Limb (tissue), 2 donors: Measurements from ENCODE around the gene PARP9.

Experiments
- DNase-seq, 2 donors: peaks; one replicate each; pipeline ENCODE4 v3.0.0-alpha.2; 2016; ENCODE audit errors: extremely low spot score in 2 of 2

Gene PARP9

DNA sequence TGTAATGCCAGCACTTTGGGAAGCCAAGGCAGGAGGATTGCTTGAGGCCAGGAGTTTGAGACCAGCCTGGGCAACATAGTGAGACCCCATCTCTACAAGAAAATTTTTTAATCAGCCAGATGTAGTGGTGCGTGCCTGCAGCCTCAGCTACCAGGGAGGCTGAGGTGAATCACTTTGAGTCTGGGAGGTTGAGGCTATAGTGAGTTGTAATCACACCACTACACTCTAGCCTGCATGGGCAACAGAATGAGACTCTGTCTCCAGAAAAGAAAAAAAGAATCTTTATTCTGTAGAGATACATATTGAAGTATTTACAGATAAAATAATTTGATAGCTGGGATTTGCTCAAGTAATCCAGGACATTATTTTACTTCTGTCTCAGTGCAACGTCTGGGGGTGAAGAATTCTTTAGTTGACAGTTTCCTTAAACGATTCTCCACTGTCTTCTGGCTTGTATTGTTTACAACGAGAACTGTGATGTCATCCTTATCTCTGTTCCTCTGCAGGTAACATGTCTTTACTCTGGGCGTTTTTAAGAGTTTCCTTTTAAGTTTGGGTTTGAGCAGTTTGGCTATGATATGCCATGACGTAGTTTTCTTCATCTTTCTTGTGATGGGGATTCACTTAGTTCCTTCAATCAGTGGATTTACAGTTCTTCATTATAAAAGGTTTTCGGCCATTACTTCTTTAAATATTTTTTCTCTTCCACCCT, 75.7 kb downstream of the PARP9 start:
- no peak for DNase-seq

DNA sequence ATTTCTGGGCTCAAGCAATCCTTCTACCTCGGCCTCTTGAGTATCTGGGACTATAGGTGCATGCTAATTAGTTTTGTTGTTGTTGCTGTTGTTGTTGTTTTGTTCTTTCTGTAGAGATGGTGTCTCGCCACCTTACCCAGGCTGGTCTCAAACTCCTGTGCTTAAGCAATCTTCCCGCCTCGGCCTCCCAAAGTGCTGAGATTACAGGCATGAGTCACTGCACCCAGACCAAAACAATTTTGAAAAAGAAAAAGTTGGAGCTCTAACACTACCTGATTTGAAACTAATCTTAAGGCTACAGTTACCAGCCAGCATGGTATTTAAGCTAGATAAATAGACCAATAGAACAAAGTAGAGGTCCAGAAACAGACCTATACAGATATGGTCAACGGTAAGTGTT, 79.1 kb downstream of the PARP9 start:
- no peak for DNase-seq

DNA sequence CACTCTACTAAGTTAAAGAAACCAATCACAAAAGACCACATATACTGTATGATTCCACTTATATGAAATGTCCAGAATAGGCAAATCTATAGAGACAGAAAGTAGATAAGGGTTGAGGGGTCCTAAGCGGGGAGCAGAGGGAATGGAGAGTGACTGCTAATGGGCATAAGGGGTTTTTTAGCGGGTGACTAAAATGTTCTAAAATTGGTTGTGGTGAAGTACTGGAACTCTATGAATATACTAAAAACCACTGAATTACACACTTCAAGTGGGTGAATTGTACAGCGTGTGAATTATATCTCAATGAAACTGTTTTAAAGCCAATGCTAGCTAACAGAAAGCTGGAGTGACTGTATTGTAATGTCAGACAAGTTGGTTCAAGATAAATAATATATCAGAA, 82.7 kb downstream of the PARP9 start:
- DNase-seq = no peak
